Body of pancreas (tissue), 4 donors: ENCODE results near the gene CAMK2A.

Experiments used
- POLR2A ChIP-seq, 3 donors: fragments of 450-650 bp; IDR thresholded peaks; one replicate each; pipeline ENCODE4 v1.6.1; 2016; ENCODE audit warnings: antibody characterized with exemption in 3 of 3, mild to moderate bottlenecking in 2 of 3
- TF ChIP-seq, protein P1 (sequence below), 7 experiments: fragments of 450-650 bp in 4 of 7; fragments of 200-600 bp in 3 of 7; sonication (generic) in 3 of 7; IDR thresholded peaks; one replicate each; pipeline ENCODE4 v1.5.1; 2016 to 2019; ENCODE audit warnings: antibody characterized with exemption in 7 of 7

DNA sequence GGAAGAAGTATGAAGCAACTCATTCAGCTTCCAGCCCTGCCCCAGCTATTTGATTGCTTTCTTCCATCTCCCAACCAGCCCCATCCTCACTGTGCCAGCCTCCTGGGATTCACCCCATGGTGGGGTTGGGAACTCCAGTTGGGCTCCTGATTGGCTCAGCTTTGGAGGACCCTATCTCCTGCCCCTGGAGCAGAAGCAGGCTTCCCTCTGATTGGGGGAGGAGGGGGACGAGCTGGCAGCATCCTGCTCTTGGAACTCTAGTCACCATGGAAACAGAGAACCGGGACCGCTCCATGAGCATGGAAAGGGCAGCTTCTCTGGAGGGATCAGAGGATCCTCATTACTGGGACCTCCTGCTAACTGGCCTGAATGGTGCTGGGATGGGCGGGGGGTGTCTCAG is 97.1 kb downstream of the CAMK2A start:
- TF ChIP-seq POLR2A (IDR thresholded peaks at IDR 0.05) = no peak
- TF ChIP-seq, protein P1, sequence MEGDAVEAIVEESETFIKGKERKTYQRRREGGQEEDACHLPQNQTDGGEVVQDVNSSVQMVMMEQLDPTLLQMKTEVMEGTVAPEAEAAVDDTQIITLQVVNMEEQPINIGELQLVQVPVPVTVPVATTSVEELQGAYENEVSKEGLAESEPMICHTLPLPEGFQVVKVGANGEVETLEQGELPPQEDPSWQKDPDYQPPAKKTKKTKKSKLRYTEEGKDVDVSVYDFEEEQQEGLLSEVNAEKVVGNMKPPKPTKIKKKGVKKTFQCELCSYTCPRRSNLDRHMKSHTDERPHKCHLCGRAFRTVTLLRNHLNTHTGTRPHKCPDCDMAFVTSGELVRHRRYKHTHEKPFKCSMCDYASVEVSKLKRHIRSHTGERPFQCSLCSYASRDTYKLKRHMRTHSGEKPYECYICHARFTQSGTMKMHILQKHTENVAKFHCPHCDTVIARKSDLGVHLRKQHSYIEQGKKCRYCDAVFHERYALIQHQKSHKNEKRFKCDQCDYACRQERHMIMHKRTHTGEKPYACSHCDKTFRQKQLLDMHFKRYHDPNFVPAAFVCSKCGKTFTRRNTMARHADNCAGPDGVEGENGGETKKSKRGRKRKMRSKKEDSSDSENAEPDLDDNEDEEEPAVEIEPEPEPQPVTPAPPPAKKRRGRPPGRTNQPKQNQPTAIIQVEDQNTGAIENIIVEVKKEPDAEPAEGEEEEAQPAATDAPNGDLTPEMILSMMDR (IDR thresholded peaks at IDR 0.05) = no peak
